ENCODE measurements around the gene SCYL1.

DNA sequence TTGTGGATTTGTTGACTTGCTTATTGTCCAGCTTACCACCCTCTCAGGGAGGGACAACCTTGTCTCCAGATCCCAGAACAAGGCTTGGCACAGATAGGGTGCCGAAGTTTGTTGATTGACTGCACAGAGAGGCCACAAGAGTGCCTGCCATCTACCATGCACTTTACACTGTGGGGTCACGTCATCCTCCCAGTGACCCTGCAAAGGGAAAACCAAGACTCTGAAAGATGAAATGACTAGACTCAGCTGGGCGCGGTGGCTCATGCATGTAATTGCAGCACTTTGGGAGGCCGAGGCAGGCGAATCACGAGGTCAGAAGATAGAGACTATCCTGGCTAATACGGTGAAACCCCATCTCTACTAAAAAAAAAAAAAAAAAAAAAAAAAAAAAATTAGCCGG, 37.9 kb downstream of the SCYL1 start:
- TF ChIP-seq, protein P1, sequence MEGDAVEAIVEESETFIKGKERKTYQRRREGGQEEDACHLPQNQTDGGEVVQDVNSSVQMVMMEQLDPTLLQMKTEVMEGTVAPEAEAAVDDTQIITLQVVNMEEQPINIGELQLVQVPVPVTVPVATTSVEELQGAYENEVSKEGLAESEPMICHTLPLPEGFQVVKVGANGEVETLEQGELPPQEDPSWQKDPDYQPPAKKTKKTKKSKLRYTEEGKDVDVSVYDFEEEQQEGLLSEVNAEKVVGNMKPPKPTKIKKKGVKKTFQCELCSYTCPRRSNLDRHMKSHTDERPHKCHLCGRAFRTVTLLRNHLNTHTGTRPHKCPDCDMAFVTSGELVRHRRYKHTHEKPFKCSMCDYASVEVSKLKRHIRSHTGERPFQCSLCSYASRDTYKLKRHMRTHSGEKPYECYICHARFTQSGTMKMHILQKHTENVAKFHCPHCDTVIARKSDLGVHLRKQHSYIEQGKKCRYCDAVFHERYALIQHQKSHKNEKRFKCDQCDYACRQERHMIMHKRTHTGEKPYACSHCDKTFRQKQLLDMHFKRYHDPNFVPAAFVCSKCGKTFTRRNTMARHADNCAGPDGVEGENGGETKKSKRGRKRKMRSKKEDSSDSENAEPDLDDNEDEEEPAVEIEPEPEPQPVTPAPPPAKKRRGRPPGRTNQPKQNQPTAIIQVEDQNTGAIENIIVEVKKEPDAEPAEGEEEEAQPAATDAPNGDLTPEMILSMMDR (IDR thresholded peaks at IDR 0.05): no peak
- TF ChIP-seq POLR2A (IDR thresholded peaks at IDR 0.05): no peak
